T-helper 1 cell (primary cell): Measurements from ENCODE around the gene QSOX1.

Experiments used
- DNase-seq, 5 donors: peaks; one replicate each; pipeline ENCODE4 v3.0.0-alpha.2; 2012 to 2020

The QSOX1 gene

DNA sequence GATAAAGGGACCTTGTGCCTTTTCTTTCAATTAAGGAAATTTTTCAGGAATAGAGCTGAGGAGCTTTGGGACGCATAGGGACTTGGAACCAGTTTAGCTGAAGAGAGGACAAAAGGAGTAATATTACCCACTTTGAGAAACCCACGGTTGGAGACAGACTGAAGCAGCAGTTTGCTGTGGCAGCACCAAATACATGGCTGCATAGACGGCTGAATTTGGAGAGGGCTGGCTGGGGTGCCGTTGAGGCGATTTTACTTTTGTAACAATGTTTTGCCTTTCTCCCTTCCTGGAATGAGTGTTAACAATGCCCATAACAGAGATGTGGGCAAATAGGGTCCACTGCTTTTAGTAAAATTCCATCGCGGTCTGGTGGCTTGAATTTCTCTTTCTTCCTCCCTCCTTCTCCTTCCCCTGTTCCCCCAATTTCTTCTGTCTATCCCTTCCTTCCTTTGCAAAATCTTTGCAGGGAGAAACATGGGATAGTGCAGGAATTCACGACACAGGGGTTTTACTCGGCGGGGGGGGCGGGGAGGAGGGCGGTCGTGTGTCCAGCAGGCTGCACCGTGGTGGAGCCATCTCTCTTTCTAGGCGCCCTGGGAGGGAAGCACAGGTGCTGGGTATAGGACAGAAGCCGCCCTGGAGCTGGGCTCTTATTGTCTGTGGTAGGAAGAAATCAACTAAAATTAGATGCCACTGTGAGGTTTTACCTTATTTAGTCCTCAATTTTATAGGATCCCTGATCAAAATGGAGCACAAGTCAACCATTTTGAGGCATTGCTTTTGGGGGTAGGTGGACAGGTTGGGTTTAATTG lies 82.2 kb downstream of the QSOX1 start:
- no peak for DNase-seq

DNA sequence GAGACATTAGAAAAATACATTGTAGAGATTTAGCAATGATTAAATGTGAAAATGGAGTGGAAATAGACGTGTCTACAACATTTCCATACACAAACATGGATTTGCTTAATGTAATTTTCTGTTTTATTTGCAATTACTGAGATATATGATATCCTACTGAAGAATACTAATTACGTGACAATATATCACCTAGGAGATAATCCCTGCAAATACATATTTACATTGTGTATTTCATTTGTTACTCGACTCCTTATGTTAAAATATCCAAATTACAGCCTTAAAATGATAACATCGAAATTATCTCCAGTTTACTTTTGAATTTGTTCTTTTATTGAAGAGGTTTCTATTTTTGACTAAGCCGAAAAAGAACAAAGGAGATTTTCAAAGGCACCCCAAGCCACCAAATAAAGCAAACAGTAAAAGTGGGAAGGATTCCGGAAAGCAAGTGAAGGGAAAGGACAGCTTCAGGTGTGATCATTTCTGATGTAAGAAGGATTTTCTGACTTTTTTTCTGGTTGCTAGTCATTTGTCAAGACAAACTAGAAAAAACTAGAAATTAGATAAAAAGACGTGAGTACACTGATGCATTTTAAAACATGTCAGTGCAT lies 83.3 kb downstream of the QSOX1 start:
- no peak for DNase-seq

DNA sequence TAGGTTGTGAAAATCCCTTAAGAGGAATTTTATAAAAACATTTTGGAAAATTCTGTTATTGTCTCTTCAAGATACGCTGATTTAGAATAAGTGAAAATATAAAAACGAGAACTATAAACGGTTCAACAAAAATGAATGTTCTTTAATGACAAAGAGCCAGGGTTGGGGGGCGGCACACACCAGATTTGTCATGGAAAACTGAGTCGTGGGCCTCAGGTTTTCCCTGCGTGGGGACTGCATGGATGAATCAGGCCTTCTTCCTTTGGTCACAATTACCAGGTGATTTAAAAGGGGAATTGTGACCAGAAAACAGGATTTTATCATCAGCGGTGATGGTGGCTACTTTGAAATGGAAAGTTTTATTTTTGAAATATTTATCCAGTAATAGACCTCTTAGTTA lies 84.0 kb downstream of the QSOX1 start:
- no peak for DNase-seq

DNA sequence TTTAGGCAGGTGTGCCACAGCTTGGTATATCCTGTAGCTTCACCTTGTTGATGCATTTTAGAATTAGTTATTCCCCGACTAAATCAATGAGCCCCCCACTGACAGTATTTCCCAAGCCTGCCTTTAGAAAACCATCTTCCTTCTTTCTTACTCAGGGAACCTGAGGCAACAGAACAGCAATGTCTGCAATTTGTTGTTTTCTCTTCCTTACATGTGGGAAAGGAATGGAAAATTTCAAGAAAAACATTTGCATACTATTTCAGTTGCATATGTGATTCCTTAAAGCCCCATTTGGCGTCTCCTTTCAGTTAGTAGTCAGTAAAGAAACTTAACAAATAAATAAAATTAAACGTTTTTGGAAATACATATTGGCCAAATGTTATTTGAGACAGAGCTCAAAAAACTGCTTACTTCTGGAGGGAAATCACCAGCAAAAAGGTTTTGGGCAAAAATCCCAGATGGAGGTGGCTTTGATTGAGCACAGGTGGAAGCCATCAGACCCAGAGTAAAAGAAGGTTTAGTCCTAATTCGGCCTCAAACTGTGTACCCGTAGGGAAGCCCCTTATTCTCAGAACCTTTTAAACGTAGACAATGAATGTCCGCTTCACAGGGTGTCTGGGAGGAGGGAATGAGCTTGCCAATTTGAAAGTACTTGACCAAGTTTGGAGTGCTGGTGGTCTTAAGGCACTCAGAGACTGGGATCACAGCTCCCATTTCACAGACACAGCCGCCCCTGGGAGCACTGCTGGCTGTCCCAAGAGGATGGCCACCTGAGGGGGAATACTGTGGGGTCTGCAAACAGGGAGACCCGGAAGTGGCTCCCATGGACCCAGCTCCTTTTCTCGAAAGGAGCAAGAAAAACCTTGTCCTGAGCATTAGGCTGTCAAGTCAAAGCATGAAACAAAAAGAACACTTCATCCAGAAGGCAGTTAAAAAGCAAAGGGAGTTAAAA lies 84.8 kb downstream of the QSOX1 start:
- no peak for DNase-seq

DNA sequence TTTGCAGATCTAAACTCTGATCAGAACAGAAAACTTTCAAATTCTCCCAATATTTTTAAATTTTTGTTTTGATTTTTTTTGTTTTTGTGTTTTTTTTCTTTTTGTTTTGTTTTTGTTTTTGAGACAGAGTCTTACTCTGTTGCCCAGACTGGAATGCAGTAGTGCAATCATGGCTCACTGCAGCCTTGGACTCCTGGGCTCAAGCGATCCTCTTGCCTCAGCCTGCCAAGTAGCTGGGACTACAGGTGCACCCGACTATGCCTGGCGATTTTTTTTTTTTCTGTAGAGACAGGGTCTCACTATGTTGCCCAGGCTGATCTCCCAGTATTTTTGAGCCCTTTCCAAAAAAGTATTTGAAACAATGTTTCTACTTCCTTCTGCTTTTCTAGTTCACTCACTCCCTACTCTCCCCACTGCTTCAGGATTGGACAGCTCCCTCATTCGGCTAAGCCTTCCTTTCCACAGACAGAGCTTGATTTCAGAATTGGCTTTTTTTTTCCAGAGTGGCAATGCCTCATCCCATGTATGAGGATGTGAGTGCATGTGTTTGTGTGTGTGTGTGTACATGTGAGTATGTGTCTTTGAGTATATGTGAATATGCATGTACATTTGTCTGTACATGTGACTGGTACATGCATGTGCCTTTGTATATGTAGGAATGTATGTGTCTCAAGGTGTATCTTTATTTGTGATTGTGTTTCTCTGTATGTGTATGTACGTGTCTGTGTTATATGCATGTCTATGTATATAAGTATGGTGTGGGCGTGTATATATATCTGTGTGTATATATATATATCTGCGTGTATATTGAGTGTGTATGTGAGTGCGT lies 87.3 kb downstream of the QSOX1 start:
- DNase-seq, result no peak

DNA sequence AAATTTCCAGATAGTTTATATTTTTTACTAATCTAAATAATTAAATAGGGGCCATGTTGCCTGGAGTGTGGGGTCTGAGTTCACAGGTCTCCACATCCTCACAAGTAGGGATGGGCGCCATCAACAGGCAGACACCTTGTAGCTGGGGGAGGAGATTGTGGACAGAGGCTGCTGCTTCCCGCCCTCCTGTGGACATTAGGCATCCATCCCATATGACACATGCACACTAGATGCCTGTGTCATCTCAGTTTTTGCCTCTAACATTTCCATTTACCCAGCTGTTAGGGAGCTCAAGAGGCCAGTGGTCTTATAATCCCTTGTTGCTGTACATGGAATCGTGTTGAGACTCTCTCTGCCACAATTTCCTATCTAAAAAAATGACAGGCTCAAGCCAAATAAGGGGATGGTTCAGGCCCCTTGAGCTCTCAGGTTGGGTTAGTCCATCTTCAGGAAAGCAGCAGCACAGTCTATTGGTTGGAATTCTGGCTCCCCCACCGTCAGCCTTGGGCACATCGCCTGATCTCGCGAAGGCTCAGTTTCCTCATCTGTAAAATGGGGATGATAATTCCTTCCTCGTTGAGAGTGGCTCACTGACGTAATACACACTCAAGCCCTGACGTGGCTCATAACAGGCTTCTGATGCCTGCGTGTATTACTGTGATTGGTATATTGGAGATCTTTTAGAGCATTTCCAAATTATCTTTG lies 89.0 kb downstream of the QSOX1 start:
- no peak for DNase-seq

DNA sequence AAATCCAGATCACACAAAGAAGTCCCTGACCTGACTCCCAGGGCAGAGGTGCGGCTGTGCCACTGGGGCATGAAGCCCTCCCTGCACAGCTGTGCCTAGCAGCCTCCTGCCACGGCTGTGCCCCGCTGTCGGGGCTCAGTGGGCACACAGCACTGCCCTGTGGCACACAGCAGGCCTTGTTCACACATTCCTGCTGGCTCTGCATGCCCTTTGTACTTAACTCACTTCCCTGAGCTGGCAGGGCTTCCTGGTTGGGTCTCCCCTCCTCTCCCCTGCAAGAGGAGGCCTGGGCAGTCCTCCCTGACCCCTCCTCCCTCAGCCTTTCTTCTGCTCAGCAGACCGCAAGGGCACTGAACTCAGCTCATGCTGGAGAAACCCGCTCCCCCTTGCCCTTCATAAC lies 90.2 kb downstream of the QSOX1 start:
- no peak for DNase-seq

DNA sequence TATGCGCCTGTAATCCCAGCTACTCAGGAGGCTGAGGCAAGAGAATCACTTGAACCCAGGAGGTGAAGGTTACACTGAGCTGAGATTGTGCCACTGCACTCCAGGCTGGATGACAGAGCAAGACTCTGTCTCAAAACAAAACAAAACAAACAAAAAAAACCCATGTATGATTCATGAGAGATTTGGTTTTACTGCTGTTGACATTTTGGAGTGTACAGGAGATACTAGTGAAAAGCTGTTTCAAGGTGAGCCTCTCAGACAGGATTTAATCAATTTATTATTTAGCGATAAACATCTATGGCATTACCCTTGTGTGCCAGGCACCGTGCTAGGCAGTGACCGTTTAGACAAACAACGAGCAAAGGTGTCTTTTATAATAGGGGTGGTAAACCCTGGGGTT lies 91.9 kb downstream of the QSOX1 start:
- DNase-seq, result no peak

DNA sequence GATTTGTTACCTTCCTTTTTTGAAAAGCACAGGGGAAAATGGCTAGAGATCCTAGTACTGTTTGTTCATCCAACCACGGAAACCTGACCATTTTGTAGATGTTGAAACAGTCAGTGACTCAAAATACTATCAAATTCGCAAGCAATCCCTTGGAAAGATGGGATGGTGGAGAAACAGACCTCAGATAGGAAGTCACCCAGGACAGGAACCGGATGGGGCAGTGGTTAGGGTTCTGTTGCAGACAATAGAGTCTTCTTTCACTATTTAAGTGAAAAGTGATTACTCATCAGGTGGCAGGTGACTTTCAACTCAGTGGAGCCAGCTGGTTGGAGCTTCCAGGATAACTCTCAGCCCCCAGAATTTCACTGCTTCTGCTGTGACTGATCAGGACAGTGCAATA lies 92.4 kb downstream of the QSOX1 start:
- DNase-seq, result no peak

DNA sequence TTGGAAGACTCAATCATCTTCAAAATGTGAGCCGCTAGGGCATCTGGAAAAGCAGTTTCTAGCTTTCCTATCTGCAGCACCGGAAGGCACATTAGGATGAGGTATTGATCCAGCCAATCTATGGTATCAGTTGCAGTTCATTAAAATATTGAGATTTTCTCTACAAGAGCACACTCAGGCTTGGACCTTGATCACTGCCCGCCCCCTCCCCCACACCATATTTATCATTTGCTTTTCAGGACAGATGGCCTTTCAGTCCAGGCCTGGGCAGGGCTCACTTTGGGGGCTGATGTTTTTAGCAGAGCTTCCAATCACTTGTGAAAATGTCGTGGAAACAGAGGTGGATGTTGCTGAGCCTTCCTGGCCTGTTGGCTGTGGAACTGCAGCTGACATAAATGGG lies 92.9 kb downstream of the QSOX1 start:
- no peak for DNase-seq

DNA sequence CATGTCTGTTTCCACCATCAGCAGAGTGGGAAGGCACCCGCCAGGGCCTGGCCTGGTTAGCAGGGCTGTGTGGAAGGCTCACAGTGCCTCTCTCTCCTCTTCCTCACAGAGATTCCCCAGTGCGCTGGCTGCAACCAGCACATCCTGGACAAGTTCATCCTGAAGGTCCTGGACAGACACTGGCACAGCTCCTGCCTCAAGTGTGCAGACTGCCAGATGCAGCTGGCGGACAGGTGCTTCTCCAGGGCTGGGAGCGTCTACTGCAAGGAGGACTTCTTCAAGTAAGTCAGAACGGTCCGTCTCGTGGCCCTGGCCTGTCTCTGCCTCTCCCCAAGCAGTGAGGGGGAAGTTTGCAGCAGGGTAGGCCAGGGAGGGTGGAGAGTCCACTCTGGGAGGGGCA lies 93.5 kb downstream of the QSOX1 start:
- no peak for DNase-seq

DNA sequence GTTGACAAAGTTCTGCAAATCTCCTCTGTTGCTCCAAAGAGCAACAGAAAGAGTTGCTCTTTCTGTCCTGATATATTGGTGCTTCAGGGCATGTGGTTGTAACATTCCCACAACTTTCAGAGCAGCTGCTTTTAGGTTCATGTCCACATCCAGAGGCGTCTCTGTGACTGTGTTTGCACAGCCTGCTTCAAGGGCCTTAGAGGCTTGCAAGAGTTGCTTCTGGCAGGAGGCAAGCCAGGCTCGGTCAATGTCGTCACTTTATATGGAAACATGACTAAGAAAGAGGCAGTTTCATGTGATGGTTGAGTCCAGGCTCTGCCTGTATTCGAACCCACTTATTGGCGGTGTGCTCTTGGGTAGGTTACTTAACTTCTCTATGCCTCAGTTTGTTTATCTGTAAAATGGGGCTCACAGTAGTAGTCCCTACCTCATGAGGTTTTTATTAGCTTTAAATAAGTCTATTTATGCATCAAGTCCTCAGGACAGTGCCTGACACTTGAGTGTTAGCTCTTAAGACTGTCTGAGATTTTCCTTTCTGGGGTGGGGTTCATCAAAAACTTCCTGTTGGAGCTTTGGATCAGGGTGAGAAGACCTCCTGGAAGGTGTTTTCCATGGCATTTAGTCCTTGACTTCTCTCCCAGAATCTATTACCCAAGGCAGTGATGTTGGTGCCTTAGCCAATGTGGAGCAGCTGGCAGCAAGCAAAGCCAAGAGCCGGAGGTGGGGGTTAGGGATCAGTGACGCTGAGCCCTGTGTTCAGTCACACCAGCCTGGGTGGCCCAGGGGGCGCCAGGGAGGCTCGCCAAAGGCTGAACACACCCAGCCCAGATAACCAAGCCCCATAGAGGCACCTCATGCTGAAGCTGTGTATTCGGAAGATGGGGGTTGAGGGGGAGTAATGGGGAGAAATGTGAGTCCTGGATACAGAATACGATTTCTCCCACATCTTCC lies 94.3 kb downstream of the QSOX1 start:
- no peak for DNase-seq

DNA sequence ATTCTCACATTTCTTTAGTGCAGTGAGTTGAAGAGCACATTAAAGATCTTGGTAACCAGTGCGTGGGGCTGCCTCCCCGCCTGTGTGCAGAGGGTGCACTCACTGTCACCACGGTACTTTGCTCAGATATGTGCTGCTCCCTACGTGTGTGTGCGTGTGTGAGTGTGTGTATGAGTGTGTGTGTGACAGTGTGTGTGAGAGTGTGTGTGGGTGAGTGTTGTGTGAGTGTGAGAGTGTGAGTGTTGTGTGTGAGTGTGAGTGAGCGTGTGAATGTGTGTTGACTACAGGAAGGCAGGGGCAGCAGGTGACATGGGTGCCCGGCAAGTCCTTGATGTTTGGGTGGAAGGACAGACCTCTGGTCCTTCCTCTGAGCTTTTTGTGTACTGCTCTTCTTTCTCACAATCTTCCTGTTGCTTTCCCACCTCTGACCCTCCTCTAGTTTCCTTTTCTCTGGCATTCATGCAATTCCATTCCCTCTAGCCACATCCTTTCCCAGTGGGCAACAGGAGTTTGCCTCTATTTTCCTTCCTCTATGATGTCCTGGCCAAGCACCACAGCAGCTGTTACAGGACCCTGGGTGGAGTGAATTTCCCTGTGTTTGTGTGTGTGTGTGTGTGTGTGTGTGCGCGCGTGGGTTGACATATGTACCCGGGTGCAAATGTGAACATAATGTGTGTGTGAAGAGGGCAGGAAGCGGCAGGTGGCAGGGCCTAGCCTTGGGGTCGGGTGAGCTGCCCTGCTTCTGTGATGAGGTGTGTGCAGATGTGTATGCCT lies 95.2 kb downstream of the QSOX1 start:
- no peak for DNase-seq

DNA sequence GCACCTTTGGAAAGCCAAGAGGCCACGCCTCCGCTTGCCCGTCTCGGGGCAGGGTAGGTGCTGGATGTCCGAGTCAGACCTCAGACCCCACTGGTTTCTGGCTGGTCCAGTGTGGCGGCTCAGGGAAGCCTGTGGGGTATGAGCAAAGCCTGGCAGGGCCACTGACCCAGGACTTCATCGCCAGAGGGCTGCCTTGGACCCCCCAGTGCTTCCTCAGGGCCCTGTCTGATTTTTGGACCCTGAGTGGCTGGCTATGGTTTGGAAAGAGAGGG lies 95.8 kb downstream of the QSOX1 start:
- DNase-seq, result no peak

DNA sequence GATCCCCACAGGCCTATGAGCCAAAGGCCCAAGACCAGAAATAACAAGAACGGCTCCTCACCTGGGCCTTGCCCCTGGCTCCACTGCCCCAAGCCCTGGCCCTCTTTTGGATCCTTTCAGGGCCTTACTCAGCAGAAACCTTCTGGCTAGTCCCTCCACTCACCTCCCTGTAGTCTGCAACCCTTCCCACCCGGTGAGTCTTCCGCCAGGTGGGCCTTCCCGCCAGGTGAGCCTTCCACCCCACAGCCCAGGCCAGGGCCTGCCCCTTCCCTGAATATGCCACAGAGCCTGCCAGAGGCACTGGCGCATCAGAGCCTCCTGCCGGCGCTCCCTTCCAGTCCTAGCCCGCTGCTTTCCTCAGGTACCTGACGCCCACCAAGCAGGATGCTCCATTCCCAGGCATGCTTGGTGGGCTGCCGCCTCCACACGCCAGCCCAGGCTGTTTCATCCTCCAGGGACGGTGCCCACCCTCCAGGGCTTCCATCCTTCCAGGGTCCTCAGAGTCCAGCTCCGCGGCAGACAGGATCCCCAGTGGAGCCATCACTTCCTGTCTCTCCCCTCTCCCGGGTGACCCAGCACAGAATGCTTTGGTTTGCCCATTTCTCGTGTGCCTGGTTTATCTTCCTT lies 96.3 kb downstream of the QSOX1 start:
- DNase-seq, result no peak

DNA sequence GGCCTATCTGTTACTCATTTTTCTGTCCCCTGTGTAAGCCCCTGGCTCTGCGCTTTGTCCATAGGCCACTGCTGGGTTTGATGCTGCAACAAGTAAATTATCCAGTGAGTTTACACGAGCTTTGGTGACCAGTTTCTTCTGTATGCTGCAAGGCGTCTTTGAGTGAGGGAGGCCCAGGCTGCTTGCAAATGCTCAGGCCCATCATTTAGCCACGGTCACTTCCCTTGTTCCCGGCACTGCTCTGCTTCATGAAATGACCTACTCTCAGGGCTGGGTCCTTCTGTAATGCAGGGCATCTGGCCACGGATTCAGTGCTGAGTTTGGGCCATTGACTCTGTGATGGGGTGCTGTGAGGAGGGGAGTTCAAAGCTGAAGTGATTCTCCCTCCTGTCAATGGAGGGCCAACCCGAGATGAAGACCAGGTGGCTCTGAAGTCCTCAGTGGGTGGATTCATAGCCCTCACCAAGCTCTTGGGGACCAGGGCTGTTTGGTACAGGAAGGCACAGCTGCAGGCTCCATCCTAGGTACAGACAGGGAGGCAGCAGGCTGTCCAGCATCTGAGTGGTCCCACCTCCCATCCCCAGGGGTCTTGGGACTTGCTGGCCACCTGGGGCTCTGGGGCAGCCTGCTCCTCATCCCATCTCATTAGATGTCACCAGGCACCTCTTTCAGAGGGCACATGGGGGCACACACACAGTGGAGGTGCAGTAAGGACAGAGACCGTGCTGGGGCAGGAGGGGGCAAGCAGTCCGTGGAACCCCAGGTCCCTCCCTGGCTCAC lies 97.0 kb downstream of the QSOX1 start:
- DNase-seq, result no peak

DNA sequence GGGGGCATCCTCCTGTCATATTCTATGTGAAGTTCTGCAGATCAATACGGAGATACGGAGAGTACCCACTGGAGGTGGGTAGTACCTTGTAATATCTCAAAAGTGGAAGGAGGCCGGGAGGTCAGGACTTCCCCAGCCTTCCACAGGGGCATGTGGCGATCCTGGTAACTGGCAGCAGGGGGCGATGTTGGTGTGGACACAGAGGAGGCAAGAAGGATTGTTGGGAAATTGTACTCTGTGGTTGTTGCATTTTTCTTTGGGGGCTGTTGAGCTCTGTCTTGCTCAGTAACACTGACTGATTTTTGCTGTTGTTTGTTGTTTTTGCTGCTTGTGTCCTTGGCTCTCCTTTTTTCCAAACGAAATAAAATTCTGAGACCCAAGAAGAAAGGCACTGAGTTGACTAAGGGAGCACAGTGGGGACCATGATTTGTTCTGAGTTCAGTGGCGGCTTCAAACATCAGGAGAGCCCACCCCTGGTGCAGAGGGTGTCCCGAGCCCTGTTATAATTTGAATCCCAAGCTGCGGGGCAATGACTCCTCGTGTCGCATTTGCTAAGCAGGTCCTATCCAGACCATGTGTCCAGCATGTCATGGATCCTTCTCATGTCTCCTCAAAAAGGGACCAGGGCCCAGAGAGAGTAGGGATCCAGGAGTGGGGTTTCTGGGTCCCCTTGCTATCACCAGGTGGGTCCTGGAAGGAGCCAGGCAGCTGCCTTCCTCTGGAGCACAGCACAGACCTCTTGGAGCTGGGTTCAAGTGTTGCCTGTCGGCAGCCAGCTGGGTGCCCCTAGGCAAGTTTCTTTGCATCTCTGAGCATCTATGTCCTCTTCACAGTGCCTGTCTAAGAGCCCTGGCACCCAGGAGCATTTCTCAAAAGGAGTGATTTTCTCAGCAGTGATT lies 98.2 kb downstream of the QSOX1 start:
- DNase-seq, result peak in 4 of 5 donors; percentile 44 to 51 (median 49)
